K562 (cell line): ENCODE measurements around the gene MTCL3.

Experiments used
- ATAC-seq: fragments of 200-7000 bp; cut with Tn5 transposase; 3 replicates; pipeline ENCODE4 v1.9.1; 2020; ENCODE audit warnings: moderate library complexity
- BruUV-seq: library from RNA; stranded (reverse); fragments of 400-500 nt; replicated peaks from 2 replicates; lab custom pipeline; 2021; lab: Mats Ljungman, UMichigan
- CTCF ChIA-PET: fragments of 300-600 bp; formaldehyde crosslinking; extraction: SDS; loops from one replicate; lab custom pipeline; 2021; ENCODE audit warnings: low intra/inter-chr PET ratio; lab: Yijun Ruan, JAX
- POLR2A ChIA-PET: fragments of 300-600, 350-650 bp; sonication (Branson Sonifier 250); formaldehyde crosslinking; extraction: SDS; loops from one replicate; lab custom pipeline; 2021; ENCODE audit warnings: antibody characterized with exemption, inconsistent platforms; lab: Yijun Ruan, JAX
- DNase-seq, 4 experiments: peaks; one replicate each; pipeline versions ENCODE4 v3.0.0 to v3.0.0-alpha.2; 2011 to 2018; ENCODE audit warnings: low spot score in 3 of 4, mixed read lengths in 3 of 4; ENCODE audit errors: extremely low read depth in 1 of 4
- FAIRE-seq: peaks from 2 replicates; lab custom pipeline; 2011; peaks lifted over from hg19 to GRCh38; lab: Jason Lieb, UNC
- H2AFZ ChIP-seq: 2 replicates; pipeline ENCODE4 v1.6.0; 2011; ENCODE audit warnings: low read depth, low read length, control low read depth, inconsistent platforms
- H3K27ac ChIP-seq: fragments of 200-600 bp; 3 replicates; pipeline ENCODE4 v1.8.0; 2011; ENCODE audit warnings: low read depth, mild to moderate bottlenecking, control low read depth, inconsistent platforms, low read length, moderate library complexity, mixed read lengths; ENCODE audit errors: extremely low read depth
- H3K27me3 ChIP-seq, 2 experiments: fragments of 300-600 bp in 1 of 2; 2 replicates in 1 of 2; 3 replicates in 1 of 2; pipeline versions ENCODE4 v1.6.0 to v1.8.0; 2011; ENCODE audit warnings: inconsistent platforms in 2 of 2, low read length in 2 of 2, mild to moderate bottlenecking in 1 of 2, mixed read lengths in 1 of 2, moderate library complexity in 1 of 2; ENCODE audit not compliant: control insufficient read depth in 2 of 2, insufficient read depth in 2 of 2
- H3K36me3 ChIP-seq: fragments of 300-600 bp; 3 replicates; pipeline ENCODE4 v1.8.0; 2011; ENCODE audit warnings: mild to moderate bottlenecking, low read length, inconsistent platforms; ENCODE audit not compliant: control insufficient read depth, insufficient read depth
- H3K4me1 ChIP-seq, 2 experiments: fragments of 200-600 bp in 1 of 2; replicated peaks in 1 of 2; 2 replicates in 1 of 2; 3 replicates in 1 of 2; pipeline versions ENCODE4 v1.5.1 to v1.8.0; 2011; ENCODE audit warnings: inconsistent platforms in 2 of 2, low read length in 2 of 2, mild to moderate bottlenecking in 1 of 2, mixed read lengths in 1 of 2, moderate library complexity in 1 of 2; ENCODE audit not compliant: control insufficient read depth in 2 of 2, insufficient read depth in 2 of 2
- H3K4me2 ChIP-seq: 2 replicates; pipeline ENCODE4 v1.6.1; 2011; ENCODE audit warnings: low read length, control low read depth, inconsistent platforms, mixed read lengths; ENCODE audit not compliant: insufficient read depth
- H3K4me3 ChIP-seq: fragments of 200-600 bp; sonication (generic), shearing (Covaris generic); 2 replicates; pipeline ENCODE4 v1.5.1; 2016; ENCODE audit warnings: control low read depth, inconsistent platforms
- H3K79me2 ChIP-seq: fragments of 200-600 bp; 3 replicates; pipeline ENCODE4 v1.8.0; 2011; ENCODE audit warnings: low read length, inconsistent platforms; ENCODE audit not compliant: control insufficient read depth, insufficient read depth
- H3K9ac ChIP-seq, 2 experiments: 2 replicates each; pipeline versions ENCODE4 v1.6.0 to v1.6.1; 2011; ENCODE audit warnings: low read depth in 2 of 2, low read length in 2 of 2, control low read depth in 1 of 2, inconsistent platforms in 1 of 2, mild to moderate bottlenecking in 1 of 2, mixed read lengths in 1 of 2; ENCODE audit not compliant: insufficient read depth in 1 of 2
- H3K9me1 ChIP-seq: one replicate; pipeline ENCODE4 v1.6.0; 2011; ENCODE audit warnings: inconsistent platforms, mild to moderate bottlenecking, low read length, moderate library complexity; ENCODE audit not compliant: control insufficient read depth, insufficient read depth
- H3K9me3 ChIP-seq: replicated peaks from 2 replicates; pipeline ENCODE4 v1.5.1; 2011; ENCODE audit warnings: low read depth, low read length, inconsistent platforms; ENCODE audit not compliant: control insufficient read depth, insufficient read depth
- H4K20me1 ChIP-seq: replicated peaks from 2 replicates; pipeline ENCODE4 v1.6.1; 2011; ENCODE audit warnings: low read length, inconsistent platforms, mixed read lengths; ENCODE audit not compliant: control insufficient read depth, insufficient read depth
- GTF2E2 ChIP-seq: fragments of 200-800 bp; sonication (Bioruptor generic); IDR thresholded peaks from 2 replicates; pipeline ENCODE4 v1.6.1; 2016; ENCODE audit warnings: missing genetic modification characterization, missing compliant biosample characterization
- SMC3 ChIP-seq: conservative IDR thresholded peaks from 2 replicates; pipeline ENCODE4 v1.6.1; 2011; ENCODE audit warnings: low read depth, low read length, improper control_type of control experiment; ENCODE audit not compliant: insufficient read depth
- TAF1 ChIP-seq: IDR thresholded peaks from 2 replicates; pipeline ENCODE4 v1.6.1; 2011; ENCODE audit warnings: mild to moderate bottlenecking, low read length, moderate library complexity; ENCODE audit not compliant: insufficient read depth, control insufficient read depth, severe bottlenecking; ENCODE audit errors: extremely low read depth
- whole genome bisulfite sequencing: fragments of 100-300 bp; shearing (Covaris generic); methylation state at CpG from one replicate; pipeline ENCODE4 v1.1.6; 2016; ENCODE audit warnings: low coverage, mixed read lengths; ENCODE audit not compliant: insufficient coverage; ENCODE audit errors: missing lambda C conversion rate; 5-methylcytosine and 5-hydroxymethylcytosine counted together
- in situ Hi-C: fragments of 300-500 bp; cut with MboI; formaldehyde crosslinking; loops from 4 replicates; pipeline ENCODE4 v1.15.0; 2018; ENCODE audit warnings: inconsistent platforms, mixed read lengths
- intact Hi-C: fragments of 100-400 bp; cut with micrococcal nuclease; formaldehyde crosslinking; loops from 2 replicates; pipeline ENCODE4 v1.14.2; 2022
- TF ChIP-seq, protein P1 (sequence below): fragments of 250-450 bp; sonication (Bioruptor Pico); IDR thresholded peaks from 2 replicates; pipeline ENCODE4 v1.5.0; 2022; ENCODE audit warnings: mild to moderate bottlenecking
- TF ChIP-seq, protein P2 (sequence below): fragments of 150-350 bp; conservative IDR thresholded peaks from 2 replicates; pipeline ENCODE4 v1.6.1; 2014; ENCODE audit warnings: low read length
- TF ChIP-seq, protein P3 (sequence below), 2 experiments: fragments of 450-650 bp; IDR thresholded peaks; 2 replicates each; pipeline ENCODE4 v1.6.1; 2018; ENCODE audit warnings: mild to moderate bottlenecking in 2 of 2, low read depth in 1 of 2; ENCODE audit not compliant: partially characterized antibody in 2 of 2

The MTCL3 gene

DNA sequence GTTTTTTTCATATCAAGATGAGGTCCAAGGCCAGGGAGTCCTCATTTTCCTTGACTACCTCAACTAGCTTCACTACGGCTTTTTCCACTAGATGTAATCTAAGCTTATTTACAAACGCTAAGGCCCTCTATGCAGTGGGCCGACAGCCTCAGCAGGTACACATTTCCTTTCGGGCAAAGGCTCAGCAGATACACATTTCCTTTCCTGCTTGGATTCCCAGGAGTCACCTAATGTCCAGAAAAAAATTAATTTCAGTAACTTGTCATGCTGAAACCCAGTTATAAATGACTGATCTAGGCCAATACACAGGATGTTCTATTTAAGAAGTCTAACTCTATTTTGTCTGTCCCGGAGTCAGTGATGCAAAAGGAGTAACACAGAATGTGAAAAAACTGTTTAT, 52.7 kb downstream of the MTCL3 start (continued):
- TF ChIP-seq TAF1, result no peak
- TF ChIP-seq, protein P1, sequence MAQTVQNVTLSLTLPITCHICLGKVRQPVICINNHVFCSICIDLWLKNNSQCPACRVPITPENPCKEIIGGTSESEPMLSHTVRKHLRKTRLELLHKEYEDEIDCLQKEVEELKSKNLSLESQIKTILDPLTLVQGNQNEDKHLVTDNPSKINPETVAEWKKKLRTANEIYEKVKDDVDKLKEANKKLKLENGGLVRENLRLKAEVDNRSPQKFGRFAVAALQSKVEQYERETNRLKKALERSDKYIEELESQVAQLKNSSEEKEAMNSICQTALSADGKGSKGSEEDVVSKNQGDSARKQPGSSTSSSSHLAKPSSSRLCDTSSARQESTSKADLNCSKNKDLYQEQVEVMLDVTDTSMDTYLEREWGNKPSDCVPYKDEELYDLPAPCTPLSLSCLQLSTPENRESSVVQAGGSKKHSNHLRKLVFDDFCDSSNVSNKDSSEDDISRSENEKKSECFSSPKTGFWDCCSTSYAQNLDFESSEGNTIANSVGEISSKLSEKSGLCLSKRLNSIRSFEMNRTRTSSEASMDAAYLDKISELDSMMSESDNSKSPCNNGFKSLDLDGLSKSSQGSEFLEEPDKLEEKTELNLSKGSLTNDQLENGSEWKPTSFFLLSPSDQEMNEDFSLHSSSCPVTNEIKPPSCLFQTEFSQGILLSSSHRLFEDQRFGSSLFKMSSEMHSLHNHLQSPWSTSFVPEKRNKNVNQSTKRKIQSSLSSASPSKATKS (CRISPR knock-in tag), result no peak
- TF ChIP-seq GTF2E2 (tag), result no peak

DNA sequence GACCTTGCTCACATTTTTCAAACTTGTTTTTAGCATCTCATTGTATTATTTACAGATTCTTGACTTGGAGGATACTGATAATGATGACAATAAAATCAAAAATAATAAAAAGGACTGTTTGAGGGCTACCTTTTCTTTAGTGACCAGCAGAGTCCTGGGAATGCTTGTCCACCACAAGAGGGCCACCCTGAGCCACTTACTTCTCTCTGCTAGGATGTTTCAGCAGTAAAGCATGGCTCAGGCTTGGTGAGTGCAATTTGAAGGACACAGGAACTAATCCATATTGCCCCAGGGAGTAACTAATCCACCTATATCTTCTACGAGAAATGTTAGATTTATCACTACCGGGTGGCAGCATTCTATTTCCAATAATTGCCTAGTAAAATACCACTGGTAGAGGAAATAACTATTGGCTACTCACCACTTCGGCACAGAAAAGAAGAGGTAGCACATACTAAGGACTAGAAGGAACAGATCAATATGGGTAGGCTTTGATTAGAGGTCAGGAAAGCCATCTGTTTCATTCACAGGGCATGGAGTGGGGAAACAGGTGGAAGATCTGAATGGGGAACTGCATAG, 54.2 kb downstream of the MTCL3 start:
- peaks cover 0 to 2% of the 10 kb centered on the region in 2 experiments; a peak in 1 of 5 replicates for H3K27me3 ChIP-seq
- no peaks in the 10 kb centered on the region for H4K20me1 ChIP-seq
- H3K9ac ChIP-seq, result no peak overlapping the region
- H3K9me3 ChIP-seq, result no peaks in the 10 kb centered on the region
- peak; percentile 90 for FAIRE-seq
- peak; percentile 98 for ATAC-seq
- no peak overlapping the region for H2AFZ ChIP-seq
- no peaks in the 10 kb centered on the region for H3K36me3 ChIP-seq
- no peaks in the 10 kb centered on the region for H3K9me1 ChIP-seq
- ChIA-PET CTCF (interaction anchor here (1.7 kb wide), 1 partner anchor 75 kb away, joined by 4 read pairs; no protein-coding TSS in a partner anchor), POLR2A (no interaction called here)
- 4% methylated on average over 3 of the region's 3 CpGs for WGBS
- in situ Hi-C loops (no loop called here), intact Hi-C loops (loop anchor here (1.0 to 2.0 kb wide), 2 partner anchors 74 to 163 kb away; no protein-coding TSS in a partner anchor)
- no peak overlapping the region for H3K4me2 ChIP-seq
- H3K27ac ChIP-seq, result no peak overlapping the region
- peak; percentile 39 to 64 (median 45) for DNase-seq
- BruUV-seq, result no TSS peak
- no peaks in the 10 kb centered on the region for H3K79me2 ChIP-seq
- H3K4me1 ChIP-seq, result no peaks in the 10 kb centered on the region
- no peak overlapping the region for H3K4me3 ChIP-seq
- TF ChIP-seq, protein P2, sequence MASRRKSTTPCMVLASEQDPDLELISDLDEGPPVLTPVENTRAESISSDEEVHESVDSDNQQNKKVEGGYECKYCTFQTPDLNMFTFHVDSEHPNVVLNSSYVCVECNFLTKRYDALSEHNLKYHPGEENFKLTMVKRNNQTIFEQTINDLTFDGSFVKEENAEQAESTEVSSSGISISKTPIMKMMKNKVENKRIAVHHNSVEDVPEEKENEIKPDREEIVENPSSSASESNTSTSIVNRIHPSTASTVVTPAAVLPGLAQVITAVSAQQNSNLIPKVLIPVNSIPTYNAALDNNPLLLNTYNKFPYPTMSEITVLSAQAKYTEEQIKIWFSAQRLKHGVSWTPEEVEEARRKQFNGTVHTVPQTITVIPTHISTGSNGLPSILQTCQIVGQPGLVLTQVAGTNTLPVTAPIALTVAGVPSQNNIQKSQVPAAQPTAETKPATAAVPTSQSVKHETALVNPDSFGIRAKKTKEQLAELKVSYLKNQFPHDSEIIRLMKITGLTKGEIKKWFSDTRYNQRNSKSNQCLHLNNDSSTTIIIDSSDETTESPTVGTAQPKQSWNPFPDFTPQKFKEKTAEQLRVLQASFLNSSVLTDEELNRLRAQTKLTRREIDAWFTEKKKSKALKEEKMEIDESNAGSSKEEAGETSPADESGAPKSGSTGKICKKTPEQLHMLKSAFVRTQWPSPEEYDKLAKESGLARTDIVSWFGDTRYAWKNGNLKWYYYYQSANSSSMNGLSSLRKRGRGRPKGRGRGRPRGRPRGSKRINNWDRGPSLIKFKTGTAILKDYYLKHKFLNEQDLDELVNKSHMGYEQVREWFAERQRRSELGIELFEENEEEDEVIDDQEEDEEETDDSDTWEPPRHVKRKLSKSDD, result no peak
- TF ChIP-seq SMC3, result peak; percentile 82
- TF ChIP-seq, protein P3, sequence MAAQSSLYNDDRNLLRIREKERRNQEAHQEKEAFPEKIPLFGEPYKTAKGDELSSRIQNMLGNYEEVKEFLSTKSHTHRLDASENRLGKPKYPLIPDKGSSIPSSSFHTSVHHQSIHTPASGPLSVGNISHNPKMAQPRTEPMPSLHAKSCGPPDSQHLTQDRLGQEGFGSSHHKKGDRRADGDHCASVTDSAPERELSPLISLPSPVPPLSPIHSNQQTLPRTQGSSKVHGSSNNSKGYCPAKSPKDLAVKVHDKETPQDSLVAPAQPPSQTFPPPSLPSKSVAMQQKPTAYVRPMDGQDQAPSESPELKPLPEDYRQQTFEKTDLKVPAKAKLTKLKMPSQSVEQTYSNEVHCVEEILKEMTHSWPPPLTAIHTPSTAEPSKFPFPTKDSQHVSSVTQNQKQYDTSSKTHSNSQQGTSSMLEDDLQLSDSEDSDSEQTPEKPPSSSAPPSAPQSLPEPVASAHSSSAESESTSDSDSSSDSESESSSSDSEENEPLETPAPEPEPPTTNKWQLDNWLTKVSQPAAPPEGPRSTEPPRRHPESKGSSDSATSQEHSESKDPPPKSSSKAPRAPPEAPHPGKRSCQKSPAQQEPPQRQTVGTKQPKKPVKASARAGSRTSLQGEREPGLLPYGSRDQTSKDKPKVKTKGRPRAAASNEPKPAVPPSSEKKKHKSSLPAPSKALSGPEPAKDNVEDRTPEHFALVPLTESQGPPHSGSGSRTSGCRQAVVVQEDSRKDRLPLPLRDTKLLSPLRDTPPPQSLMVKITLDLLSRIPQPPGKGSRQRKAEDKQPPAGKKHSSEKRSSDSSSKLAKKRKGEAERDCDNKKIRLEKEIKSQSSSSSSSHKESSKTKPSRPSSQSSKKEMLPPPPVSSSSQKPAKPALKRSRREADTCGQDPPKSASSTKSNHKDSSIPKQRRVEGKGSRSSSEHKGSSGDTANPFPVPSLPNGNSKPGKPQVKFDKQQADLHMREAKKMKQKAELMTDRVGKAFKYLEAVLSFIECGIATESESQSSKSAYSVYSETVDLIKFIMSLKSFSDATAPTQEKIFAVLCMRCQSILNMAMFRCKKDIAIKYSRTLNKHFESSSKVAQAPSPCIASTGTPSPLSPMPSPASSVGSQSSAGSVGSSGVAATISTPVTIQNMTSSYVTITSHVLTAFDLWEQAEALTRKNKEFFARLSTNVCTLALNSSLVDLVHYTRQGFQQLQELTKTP (IDR thresholded peaks at IDR 0.05; ENCODE audit: low read depth in 1 of 2, partially characterized antibody in 2 of 2), result no peak
